ENCODE results near the gene MIA.
"Not testable (repeated sequence)": the region's sequence is repeated elsewhere in the genome, so short reads cannot be mapped to it uniquely, and the experiment has no call there.

MIA gene

GRCh38 chr19:40774916-40775631 lies at the start of gene MIA:
Gene MIA (plus strand): TSS chr19:40775521. CDS start chr19:40775543, 22 bp downstream.
- no peak for TF ChIP-seq POLR2A (IDR thresholded peaks at IDR 0.05; ENCODE audit: low read depth, low read length)
- FAIRE-seq, result no peak
- no peak for DNase-seq (ENCODE audit: insufficient read length, low spot score)

GRCh38 chr19:40726279-40726678 lies 49.0 kb upstream of the MIA start:
- FAIRE-seq (no peak), DNase-seq (ENCODE audit: insufficient read length, low spot score) (no peak)
- TF ChIP-seq POLR2A (IDR thresholded peaks at IDR 0.05; ENCODE audit: low read depth, low read length), result no peak

- not testable (repeated sequence) for FAIRE-seq; DNase-seq (ENCODE audit: insufficient read length, low spot score)
Observed at GRCh38 chr19:40730065-40730464, 45.3 kb upstream of the MIA start.

- not testable (repeated sequence) for FAIRE-seq; DNase-seq (ENCODE audit: insufficient read length, low spot score)
Observed at GRCh38 chr19:40732304-40732703, 43.0 kb upstream of the MIA start.

DNA sequence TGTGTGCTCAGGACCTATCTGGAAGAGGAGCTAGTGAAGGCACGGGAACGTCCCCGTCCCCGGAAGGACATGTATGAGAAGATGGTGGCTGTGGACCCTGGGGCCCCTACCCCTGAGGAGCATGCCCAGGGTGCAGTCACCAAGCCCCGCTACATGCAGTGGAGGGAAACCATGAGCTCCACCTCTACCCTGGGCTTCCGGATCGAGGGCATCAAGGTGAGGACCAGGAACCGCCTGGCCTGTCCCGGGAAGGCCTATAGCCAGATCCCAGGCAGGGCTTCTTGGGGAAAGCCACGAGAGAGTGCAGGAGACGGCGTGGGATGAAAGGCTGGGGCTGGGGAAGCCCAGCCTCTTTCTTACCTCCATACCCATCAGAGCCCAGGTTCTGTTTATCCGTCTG lies 42.2 kb upstream of the MIA start:
- FAIRE-seq, result no peak
- DNase-seq (ENCODE audit: insufficient read length, low spot score), result no peak
- TF ChIP-seq POLR2A (IDR thresholded peaks at IDR 0.05; ENCODE audit: low read depth, low read length), result no peak

- no peak for TF ChIP-seq POLR2A (IDR thresholded peaks at IDR 0.05; ENCODE audit: low read depth, low read length)
- DNase-seq (ENCODE audit: insufficient read length, low spot score), result no peak
- no peak for FAIRE-seq
Observed at GRCh38 chr19:40735013-40735771, 40.1 kb upstream of the MIA start.

DNA sequence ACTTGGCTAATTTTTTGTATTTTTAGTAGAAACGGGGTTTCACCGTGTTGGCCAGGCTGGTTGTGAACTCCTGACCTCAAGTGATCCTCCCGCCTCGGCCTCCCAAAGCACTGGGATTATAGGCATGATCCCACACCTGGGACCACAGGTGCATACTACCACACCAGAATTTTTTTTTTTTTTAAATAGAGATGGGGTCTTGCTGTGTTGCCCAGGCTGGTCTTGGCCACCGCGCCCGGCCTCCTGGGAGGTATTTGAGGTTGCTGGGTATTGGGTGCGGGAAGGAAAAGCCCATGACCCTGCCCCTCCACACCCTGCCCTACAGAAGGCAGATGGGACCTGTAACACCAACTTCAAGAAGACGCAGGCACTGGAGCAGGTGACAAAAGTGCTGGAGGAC lies 38.7 kb upstream of the MIA start:
- FAIRE-seq, result no peak
- no peak for TF ChIP-seq POLR2A (IDR thresholded peaks at IDR 0.05; ENCODE audit: low read depth, low read length)
- DNase-seq (ENCODE audit: insufficient read length, low spot score), result no peak

DNA sequence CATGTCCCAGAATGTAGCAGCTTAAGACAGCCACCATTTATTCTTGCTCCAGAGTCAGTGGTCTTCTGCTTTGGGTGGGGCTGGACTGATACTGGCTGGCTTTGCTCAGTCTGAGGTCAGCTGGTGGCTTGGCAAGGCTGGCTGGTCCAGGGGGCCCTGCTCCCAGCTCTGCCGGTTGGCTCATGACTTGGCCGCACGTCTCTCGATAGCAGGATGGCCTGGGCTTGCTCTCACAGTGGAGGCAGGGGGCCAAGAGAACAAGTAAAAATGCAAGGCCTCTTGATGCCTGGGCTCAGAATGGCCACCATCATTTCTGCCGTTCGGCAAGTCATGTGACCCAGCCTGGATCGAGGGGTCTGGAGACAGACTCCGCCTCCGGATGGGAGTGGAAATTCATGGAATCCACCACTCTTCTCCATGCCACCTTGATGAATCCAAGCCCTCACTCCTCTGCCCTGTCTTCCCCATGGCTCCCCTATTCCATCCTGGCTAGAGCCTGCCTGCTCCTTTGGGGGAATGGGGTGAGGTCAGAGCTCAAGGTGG lies 38.1 kb upstream of the MIA start:
- DNase-seq (ENCODE audit: insufficient read length, low spot score) (no peak), FAIRE-seq (no peak)
- no peak for TF ChIP-seq POLR2A (IDR thresholded peaks at IDR 0.05; ENCODE audit: low read depth, low read length)

DNA sequence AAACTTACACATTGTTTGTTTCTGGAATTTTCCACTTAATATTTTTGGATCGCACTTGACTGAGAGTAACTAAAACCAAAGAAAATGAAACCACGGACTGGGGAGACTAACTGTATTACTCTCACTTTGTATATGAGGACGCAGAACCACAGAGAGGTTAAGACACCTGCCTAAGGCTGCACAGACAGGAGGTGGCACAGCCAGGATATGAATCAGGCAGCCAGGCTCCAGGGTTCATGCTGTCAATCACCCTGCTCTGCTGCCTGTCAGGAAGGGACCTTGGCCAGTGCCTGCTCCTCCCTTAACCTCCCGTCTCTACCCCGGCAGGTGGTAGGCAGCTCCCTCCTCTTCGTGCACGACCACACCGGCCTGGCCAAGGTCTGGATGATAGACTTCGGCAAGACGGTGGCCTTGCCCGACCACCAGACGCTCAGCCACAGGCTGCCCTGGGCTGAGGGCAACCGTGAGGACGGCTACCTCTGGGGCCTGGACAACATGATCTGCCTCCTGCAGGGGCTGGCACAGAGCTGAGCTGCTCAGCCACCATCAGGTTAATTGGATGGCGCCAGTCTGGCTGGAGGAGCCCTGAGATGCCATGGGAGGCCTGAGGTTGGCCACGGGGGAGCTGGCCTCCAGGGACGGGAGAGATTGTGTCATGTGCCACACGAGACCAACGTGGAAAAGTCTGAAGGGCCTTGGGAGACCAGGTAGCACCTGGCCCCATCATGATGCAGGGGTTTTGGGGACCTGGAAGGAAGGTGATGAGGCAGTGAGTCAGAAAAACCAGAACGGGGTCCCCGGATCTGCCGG lies 36.1 kb upstream of the MIA start:
- FAIRE-seq (no peak), DNase-seq (ENCODE audit: insufficient read length, low spot score) (no peak)
- no peak for TF ChIP-seq POLR2A (IDR thresholded peaks at IDR 0.05; ENCODE audit: low read depth, low read length)

- DNase-seq (ENCODE audit: insufficient read length, low spot score) (no peak), FAIRE-seq (no peak)
- TF ChIP-seq POLR2A (IDR thresholded peaks at IDR 0.05; ENCODE audit: low read depth, low read length), result no peak
Observed at GRCh38 chr19:40739871-40740703, 35.2 kb upstream of the MIA start.

DNA sequence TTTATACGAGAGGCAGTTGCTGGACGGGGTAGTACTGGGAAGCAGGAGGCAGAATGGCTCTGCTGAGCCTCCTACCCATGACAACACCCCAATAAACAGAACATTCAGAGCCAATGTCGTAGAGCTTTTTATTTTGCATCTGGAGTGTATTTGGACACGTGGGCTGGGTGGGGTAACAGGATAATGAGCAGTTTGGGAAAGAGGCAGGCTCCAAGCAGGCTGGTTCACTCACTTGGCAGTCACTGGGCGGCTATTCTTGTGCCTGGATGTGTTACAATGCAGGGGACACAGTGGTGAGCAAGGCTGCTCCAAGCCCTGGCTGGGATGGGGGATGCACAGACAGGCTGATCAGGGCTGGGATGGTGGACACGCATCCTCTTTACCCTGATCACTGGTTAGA lies 34.6 kb upstream of the MIA start:
- no peak for DNase-seq (ENCODE audit: insufficient read length, low spot score)
- no peak for TF ChIP-seq POLR2A (IDR thresholded peaks at IDR 0.05; ENCODE audit: low read depth, low read length)
- FAIRE-seq, result no peak

DNA sequence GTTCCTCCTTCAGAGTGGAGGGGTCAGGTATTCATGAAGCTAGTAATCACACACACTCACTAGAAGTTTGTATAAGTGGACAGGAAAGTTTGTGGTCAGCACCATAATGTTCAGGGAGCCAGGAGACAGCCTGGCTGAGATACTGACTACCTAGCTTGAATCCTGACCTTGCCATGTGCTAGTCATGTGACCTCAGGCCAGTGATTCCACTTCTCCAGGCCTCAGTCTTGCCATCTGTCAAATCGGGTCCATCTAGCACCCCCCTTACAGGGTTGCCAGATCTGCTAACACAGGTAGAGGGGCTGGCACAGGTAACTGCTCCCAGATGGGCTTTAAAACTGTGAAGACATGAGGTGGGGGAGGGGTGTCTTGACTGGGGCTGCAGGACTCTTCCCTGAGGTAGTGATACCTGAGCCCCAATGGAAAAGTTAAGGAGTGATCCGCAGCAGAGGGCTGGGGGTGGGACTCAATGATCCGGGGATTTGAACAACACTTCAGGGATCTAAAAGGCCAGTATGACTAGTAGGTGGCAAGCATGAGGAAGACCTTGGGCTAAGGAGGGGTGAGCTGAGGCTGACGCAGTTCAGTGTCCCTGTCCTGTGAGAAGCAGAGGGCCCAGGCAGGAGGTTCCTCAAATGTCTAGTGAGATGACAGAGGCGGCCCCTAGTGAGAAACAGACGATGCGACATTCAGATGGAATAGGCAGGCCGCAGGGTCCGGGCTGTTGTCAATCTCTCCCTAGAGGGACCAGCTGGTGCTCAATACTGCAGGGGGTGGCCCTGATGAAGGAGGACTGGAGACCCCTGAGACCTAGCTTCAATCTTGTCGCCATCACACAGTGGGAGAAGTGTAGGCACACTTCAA lies 33.6 kb upstream of the MIA start:
- TF ChIP-seq POLR2A (IDR thresholded peaks at IDR 0.05; ENCODE audit: low read depth, low read length), result no peak
- FAIRE-seq (no peak), DNase-seq (ENCODE audit: insufficient read length, low spot score) (no peak)

Measured in H54 (cell line).